Gastroesophageal sphincter (tissue), 3 donors: ENCODE data around the gene SEZ6L2.

ENCODE experiments used
- CTCF ChIP-seq, 4 experiments: fragments of 200-600 bp in 2 of 4; fragments of 450-650 bp in 2 of 4; sonication (generic) in 1 of 4; IDR thresholded peaks; one replicate each; pipeline ENCODE4 v1.5.1; 2017 to 2019; ENCODE audit warnings: antibody characterized with exemption in 4 of 4, mild to moderate bottlenecking in 2 of 4, moderate library complexity in 2 of 4
- POLR2A ChIP-seq, 2 donors: fragments of 450-650 bp; IDR thresholded peaks; one replicate each; pipeline ENCODE4 v1.6.1; 2017; ENCODE audit warnings: antibody characterized with exemption in 2 of 2, mild to moderate bottlenecking in 2 of 2, moderate library complexity in 1 of 2
- POLR2AphosphoS5 ChIP-seq: sonication (generic); formaldehyde crosslinking; IDR thresholded peaks from one replicate; pipeline ENCODE4 v1.6.1; 2017; ENCODE audit warnings: antibody characterized with exemption

GRCh38 chr16:29907973-29908372 lies 8.6 kb upstream of the SEZ6L2 start:
- no peak for TF ChIP-seq POLR2A (IDR thresholded peaks at IDR 0.05)
- TF ChIP-seq CTCF (IDR thresholded peaks at IDR 0.05): no peak
- no peak for TF ChIP-seq POLR2AphosphoS5
